K562 (cell line): ENCODE measurements around the gene QRFP. TPM values are rescaled to one million over a fixed set of nuclear protein-coding genes. Genes with fewer than 3 reads are reported as not detected.

Experiments
- ATAC-seq: fragments of 200-7000 bp; cut with Tn5 transposase; 3 replicates; pipeline ENCODE4 v1.9.1; 2020; ENCODE audit warnings: moderate library complexity
- BruUV-seq: library from RNA; stranded (reverse); fragments of 400-500 nt; replicated peaks from 2 replicates; lab custom pipeline; 2021; lab: Mats Ljungman, UMichigan
- CTCF ChIA-PET: fragments of 300-600 bp; formaldehyde crosslinking; extraction: SDS; loops from one replicate; lab custom pipeline; 2021; ENCODE audit warnings: low intra/inter-chr PET ratio; lab: Yijun Ruan, JAX
- POLR2A ChIA-PET: fragments of 300-600, 350-650 bp; sonication (Branson Sonifier 250); formaldehyde crosslinking; extraction: SDS; loops from one replicate; lab custom pipeline; 2021; ENCODE audit warnings: antibody characterized with exemption, inconsistent platforms; lab: Yijun Ruan, JAX
- DNase-seq, 4 experiments: peaks; one replicate each; pipeline versions ENCODE4 v3.0.0 to v3.0.0-alpha.2; 2011 to 2018; ENCODE audit warnings: low spot score in 3 of 4, mixed read lengths in 3 of 4; ENCODE audit errors: extremely low read depth in 1 of 4
- FAIRE-seq: peaks from 2 replicates; lab custom pipeline; 2011; peaks lifted over from hg19 to GRCh38; lab: Jason Lieb, UNC
- H2AFZ ChIP-seq: 2 replicates; pipeline ENCODE4 v1.6.0; 2011; ENCODE audit warnings: low read depth, low read length, control low read depth, inconsistent platforms
- H3K27ac ChIP-seq: fragments of 200-600 bp; 3 replicates; pipeline ENCODE4 v1.8.0; 2011; ENCODE audit warnings: low read depth, mild to moderate bottlenecking, control low read depth, inconsistent platforms, low read length, moderate library complexity, mixed read lengths; ENCODE audit errors: extremely low read depth
- H3K27me3 ChIP-seq, 2 experiments: fragments of 300-600 bp in 1 of 2; 2 replicates in 1 of 2; 3 replicates in 1 of 2; pipeline versions ENCODE4 v1.6.0 to v1.8.0; 2011; ENCODE audit warnings: inconsistent platforms in 2 of 2, low read length in 2 of 2, mild to moderate bottlenecking in 1 of 2, mixed read lengths in 1 of 2, moderate library complexity in 1 of 2; ENCODE audit not compliant: control insufficient read depth in 2 of 2, insufficient read depth in 2 of 2
- H3K36me3 ChIP-seq: fragments of 300-600 bp; 3 replicates; pipeline ENCODE4 v1.8.0; 2011; ENCODE audit warnings: mild to moderate bottlenecking, low read length, inconsistent platforms; ENCODE audit not compliant: control insufficient read depth, insufficient read depth
- H3K4me1 ChIP-seq, 2 experiments: fragments of 200-600 bp in 1 of 2; replicated peaks in 1 of 2; 2 replicates in 1 of 2; 3 replicates in 1 of 2; pipeline versions ENCODE4 v1.5.1 to v1.8.0; 2011; ENCODE audit warnings: inconsistent platforms in 2 of 2, low read length in 2 of 2, mild to moderate bottlenecking in 1 of 2, mixed read lengths in 1 of 2, moderate library complexity in 1 of 2; ENCODE audit not compliant: control insufficient read depth in 2 of 2, insufficient read depth in 2 of 2
- H3K4me2 ChIP-seq: 2 replicates; pipeline ENCODE4 v1.6.1; 2011; ENCODE audit warnings: low read length, control low read depth, inconsistent platforms, mixed read lengths; ENCODE audit not compliant: insufficient read depth
- H3K4me3 ChIP-seq: fragments of 200-600 bp; sonication (generic), shearing (Covaris generic); 2 replicates; pipeline ENCODE4 v1.5.1; 2016; ENCODE audit warnings: control low read depth, inconsistent platforms
- H3K79me2 ChIP-seq: fragments of 200-600 bp; 3 replicates; pipeline ENCODE4 v1.8.0; 2011; ENCODE audit warnings: low read length, inconsistent platforms; ENCODE audit not compliant: control insufficient read depth, insufficient read depth
- H3K9ac ChIP-seq, 2 experiments: 2 replicates each; pipeline versions ENCODE4 v1.6.0 to v1.6.1; 2011; ENCODE audit warnings: low read depth in 2 of 2, low read length in 2 of 2, control low read depth in 1 of 2, inconsistent platforms in 1 of 2, mild to moderate bottlenecking in 1 of 2, mixed read lengths in 1 of 2; ENCODE audit not compliant: insufficient read depth in 1 of 2
- H3K9me1 ChIP-seq: one replicate; pipeline ENCODE4 v1.6.0; 2011; ENCODE audit warnings: inconsistent platforms, mild to moderate bottlenecking, low read length, moderate library complexity; ENCODE audit not compliant: control insufficient read depth, insufficient read depth
- H3K9me3 ChIP-seq: replicated peaks from 2 replicates; pipeline ENCODE4 v1.5.1; 2011; ENCODE audit warnings: low read depth, low read length, inconsistent platforms; ENCODE audit not compliant: control insufficient read depth, insufficient read depth
- H4K20me1 ChIP-seq: replicated peaks from 2 replicates; pipeline ENCODE4 v1.6.1; 2011; ENCODE audit warnings: low read length, inconsistent platforms, mixed read lengths; ENCODE audit not compliant: control insufficient read depth, insufficient read depth
- BMI1 ChIP-seq: fragments of 150-350 bp; IDR thresholded peaks from 2 replicates; pipeline ENCODE4 v1.6.1; 2014; ENCODE audit warnings: low read length
- FUS ChIP-seq: fragments of 200-400 bp; formaldehyde crosslinking; optimal IDR thresholded peaks from 2 replicates; pipeline ENCODE3; 2017; ENCODE audit warnings: low read depth, low read length
- MAFK ChIP-seq: IDR thresholded peaks from 2 replicates; pipeline ENCODE4 v1.6.1; 2011; ENCODE audit warnings: low read length, improper control_type of control experiment
- NFE2L1 ChIP-seq: fragments of 450-650 bp; IDR thresholded peaks from 2 replicates; pipeline ENCODE4 v1.6.1; 2016; ENCODE audit warnings: missing genetic modification characterization, low read depth, mild to moderate bottlenecking, missing compliant biosample characterization, moderate library complexity, borderline replicate concordance
- PHF8 ChIP-seq: fragments of 200-600 bp; sonication (generic); IDR thresholded peaks from 2 replicates; pipeline ENCODE4 v1.6.1; 2012; ENCODE audit warnings: mixed run types, mild to moderate bottlenecking, inconsistent platforms, low read length, moderate library complexity, borderline replicate concordance
- POU5F1 ChIP-seq: fragments of 150-350 bp; IDR thresholded peaks from 2 replicates; pipeline ENCODE4 v1.6.1; 2014; ENCODE audit warnings: borderline replicate concordance, low read length, low read depth, mild to moderate bottlenecking; ENCODE audit not compliant: partially characterized antibody
- SIN3A ChIP-seq, 2 experiments: fragments of 150-350 bp in 1 of 2; IDR thresholded peaks; 2 replicates each; pipeline ENCODE4 v1.6.1; 2011 to 2016; ENCODE audit warnings: borderline replicate concordance in 2 of 2, low read depth in 2 of 2, low read length in 2 of 2, mild to moderate bottlenecking in 2 of 2, moderate library complexity in 2 of 2; ENCODE audit not compliant: control insufficient read depth in 1 of 2
- SREBF1 ChIP-seq: fragments of 150-350 bp; IDR thresholded peaks from 2 replicates; pipeline ENCODE4 v1.6.1; 2014; ENCODE audit warnings: antibody characterized with exemption, low read depth, low read length, borderline replicate concordance
- THRB ChIP-seq: fragments of 450-650 bp; formaldehyde crosslinking; conservative IDR thresholded peaks from 2 replicates; pipeline ENCODE4 v1.4.0; 2022; ENCODE audit warnings: mild to moderate bottlenecking, missing genetic modification characterization
- ZFP36 ChIP-seq: fragments of 150-350 bp; IDR thresholded peaks from 2 replicates; pipeline ENCODE4 v1.6.1; 2018; ENCODE audit warnings: low read length, low read depth; ENCODE audit not compliant: partially characterized antibody
- WGBS: fragments of 100-300 bp; shearing (Covaris generic); methylation state at CpG from one replicate; pipeline ENCODE4 v1.1.6; 2016; ENCODE audit warnings: low coverage, mixed read lengths; ENCODE audit not compliant: insufficient coverage; ENCODE audit errors: missing lambda C conversion rate; 5-methylcytosine and 5-hydroxymethylcytosine counted together
- in situ Hi-C: fragments of 300-500 bp; cut with MboI; formaldehyde crosslinking; loops from 4 replicates; pipeline ENCODE4 v1.15.0; 2018; ENCODE audit warnings: inconsistent platforms, mixed read lengths
- intact Hi-C: fragments of 100-400 bp; cut with micrococcal nuclease; formaldehyde crosslinking; loops from 2 replicates; pipeline ENCODE4 v1.14.2; 2022
- polyA plus RNA-seq, 8 experiments: library from polyadenylated mRNA; depleted of rRNA in 4 of 8; stranded (reverse) in 5 of 8; unstranded in 3 of 8; fragments of >200 nt; fragmentation: Nextera tagmentation in 2 of 8; fragmentation: Illumina TruSeq in 1 of 8; extraction: Ambion mirVana in 2 of 8; extraction: Trizol in 1 of 8; gene quantifications; 2 replicates each; pipeline versions ENCODE4 v1.2.1 to v1.2.3, GENCODE V29; 2011 to 2014; ENCODE audit warnings: inconsistent platforms in 1 of 8, missing spikeins in 1 of 8
- total RNA-seq, 7 experiments: library from RNA; depleted of rRNA in 6 of 7; stranded (reverse); fragments of >200 nt in 6 of 7; fragmentation: Illumina TruSeq in 2 of 7; extraction: Trizol in 2 of 7; gene quantifications; 2 replicates each; pipeline versions ENCODE4 v1.2.1 to v1.2.3, GENCODE V29; 2011 to 2021; ENCODE audit warnings: low replicate concordance in 1 of 7
- TF ChIP-seq, protein P1 (sequence below): fragments of 150-350 bp; IDR thresholded peaks from 2 replicates; pipeline ENCODE4 v1.6.1; 2014; ENCODE audit warnings: low read depth, mild to moderate bottlenecking, low read length, borderline replicate concordance

Gene QRFP
- total and polyA plus RNA-seq, 9 of the 15 experiments (the other 6 are each of a cell fraction or from before 2014, with no cell fraction given): not detected

DNA sequence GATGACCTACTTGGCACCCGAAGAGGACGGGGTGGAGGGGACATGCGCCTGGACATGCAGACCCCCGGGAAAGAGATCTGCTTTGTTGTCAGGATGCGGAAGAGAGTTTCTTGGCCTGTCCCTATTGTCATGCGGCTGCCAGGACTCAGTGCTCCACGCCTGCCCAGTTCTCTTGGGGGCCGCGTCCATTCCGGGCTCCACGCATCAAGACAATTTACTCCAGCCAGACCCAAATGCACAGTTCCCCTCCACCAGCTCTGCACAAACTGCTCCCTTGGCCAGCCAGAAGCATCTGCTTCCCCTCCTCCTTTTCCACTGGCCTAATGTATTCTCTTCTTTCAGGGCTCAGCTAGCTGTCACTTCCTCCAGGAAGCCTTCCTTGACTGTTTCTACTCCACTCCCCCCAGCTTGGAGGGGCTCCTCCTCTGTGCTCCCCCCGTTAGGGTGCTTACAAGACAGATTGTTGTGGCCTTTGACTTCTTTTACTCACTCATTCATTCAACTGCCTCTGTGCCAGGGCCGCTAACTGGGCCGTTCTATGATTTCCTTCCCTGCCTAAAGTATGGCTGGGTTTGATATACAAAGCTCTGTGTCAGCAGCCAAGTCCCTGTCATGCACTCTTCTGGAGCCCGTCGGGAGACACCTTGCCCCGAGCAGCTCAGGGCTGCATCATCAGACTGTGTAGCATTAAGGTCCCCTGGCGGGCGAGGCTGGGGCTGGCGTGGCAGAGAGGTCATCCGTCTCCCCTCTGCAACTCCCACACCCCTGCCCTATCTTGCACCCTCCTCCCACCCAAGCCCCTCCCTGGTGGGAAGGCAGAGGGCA is 35.9 kb upstream of the QRFP start (continued):
- TF ChIP-seq, protein P1, sequence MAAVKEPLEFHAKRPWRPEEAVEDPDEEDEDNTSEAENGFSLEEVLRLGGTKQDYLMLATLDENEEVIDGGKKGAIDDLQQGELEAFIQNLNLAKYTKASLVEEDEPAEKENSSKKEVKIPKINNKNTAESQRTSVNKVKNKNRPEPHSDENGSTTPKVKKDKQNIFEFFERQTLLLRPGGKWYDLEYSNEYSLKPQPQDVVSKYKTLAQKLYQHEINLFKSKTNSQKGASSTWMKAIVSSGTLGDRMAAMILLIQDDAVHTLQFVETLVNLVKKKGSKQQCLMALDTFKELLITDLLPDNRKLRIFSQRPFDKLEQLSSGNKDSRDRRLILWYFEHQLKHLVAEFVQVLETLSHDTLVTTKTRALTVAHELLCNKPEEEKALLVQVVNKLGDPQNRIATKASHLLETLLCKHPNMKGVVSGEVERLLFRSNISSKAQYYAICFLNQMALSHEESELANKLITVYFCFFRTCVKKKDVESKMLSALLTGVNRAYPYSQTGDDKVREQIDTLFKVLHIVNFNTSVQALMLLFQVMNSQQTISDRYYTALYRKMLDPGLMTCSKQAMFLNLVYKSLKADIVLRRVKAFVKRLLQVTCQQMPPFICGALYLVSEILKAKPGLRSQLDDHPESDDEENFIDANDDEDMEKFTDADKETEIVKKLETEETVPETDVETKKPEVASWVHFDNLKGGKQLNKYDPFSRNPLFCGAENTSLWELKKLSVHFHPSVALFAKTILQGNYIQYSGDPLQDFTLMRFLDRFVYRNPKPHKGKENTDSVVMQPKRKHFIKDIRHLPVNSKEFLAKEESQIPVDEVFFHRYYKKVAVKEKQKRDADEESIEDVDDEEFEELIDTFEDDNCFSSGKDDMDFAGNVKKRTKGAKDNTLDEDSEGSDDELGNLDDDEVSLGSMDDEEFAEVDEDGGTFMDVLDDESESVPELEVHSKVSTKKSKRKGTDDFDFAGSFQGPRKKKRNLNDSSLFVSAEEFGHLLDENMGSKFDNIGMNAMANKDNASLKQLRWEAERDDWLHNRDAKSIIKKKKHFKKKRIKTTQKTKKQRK: 0 out of 2 replicates have a peak, but pooled peaks have one; percentile 48
- TF ChIP-seq MAFK (no peak), POU5F1 (peak; percentile 13)

- H3K9ac ChIP-seq: peak overlapping the region in 1 of 2 experiments; percentile 21; a peak in 1 of 4 replicates
- H3K9me3 ChIP-seq: no peaks in the 10 kb centered on the region
- H3K4me1 ChIP-seq: peaks cover 0 to 36% of the 10 kb centered on the region in 2 experiments; a peak in 2 of 5 replicates
- no peaks in the 10 kb centered on the region for H3K36me3 ChIP-seq
- no peak overlapping the region for H3K4me3 ChIP-seq
- peaks cover 83% of the 10 kb centered on the region for H4K20me1 ChIP-seq
- ATAC-seq: no peak
- peak in 3 of 4 experiments; percentile 66 to 70 (median 67) for DNase-seq
- no peak overlapping the region for H2AFZ ChIP-seq
- peaks cover 95 to 98% of the 10 kb centered on the region in 2 experiments for H3K27me3 ChIP-seq
- intact Hi-C loops: no loop called here
- no TSS peak for BruUV-seq
- POLR2A ChIA-PET: interaction anchor here (0.6 to 26.8 kb wide), 7 partner anchors 14 to 62 kb away, joined by 3 to 582 read pairs (median 4); no protein-coding TSS in a partner anchor
- in situ Hi-C loops: no loop called here
- H3K4me2 ChIP-seq: no peak overlapping the region
- FAIRE-seq: peak; percentile 67
- peaks cover 10% of the 10 kb centered on the region for H3K9me1 ChIP-seq
- H3K27ac ChIP-seq: no peak overlapping the region
- no peaks in the 10 kb centered on the region for H3K79me2 ChIP-seq
- WGBS: 3% methylated on average over 20 of the region's 20 CpGs
- CTCF ChIA-PET: no interaction called here
- TF ChIP-seq SIN3A (IDR thresholded peaks at IDR 0.05; ENCODE audit: borderline replicate concordance in 2 of 2, control insufficient read depth in 1 of 2, low read depth in 2 of 2, low read length in 2 of 2) (0 out of 4 replicates have a peak, but pooled peaks of 1 of the 2 experiments have one; percentile 33), NFE2L1 (tag) (no peak), THRB (CRISPR knock-in tag) (no peak), BMI1 (0 out of 2 replicates have a peak, but pooled peaks have one; percentile 8), ZFP36 (peak; percentile 91), PHF8 (no peak), FUS (no peak), SREBF1 (0 out of 2 replicates have a peak, but pooled peaks have one; percentile 7)
Measured at GRCh38 chr9:130931508-130932254, 35.1 kb upstream of the QRFP start.
